22Rv1 (cell line): ENCODE measurements around the gene STXBP6.

Experiments used
- ZFX ChIP-seq: fragments of 450-650 bp; IDR thresholded peaks from 2 replicates; pipeline ENCODE4 v1.6.1; 2017; ENCODE audit warnings: antibody characterized with exemption, borderline replicate concordance
- TF ChIP-seq, protein P1 (sequence below): fragments of 450-650 bp; IDR thresholded peaks from 2 replicates; pipeline ENCODE4 v1.5.1; 2017; ENCODE audit warnings: mild to moderate bottlenecking

DNA sequence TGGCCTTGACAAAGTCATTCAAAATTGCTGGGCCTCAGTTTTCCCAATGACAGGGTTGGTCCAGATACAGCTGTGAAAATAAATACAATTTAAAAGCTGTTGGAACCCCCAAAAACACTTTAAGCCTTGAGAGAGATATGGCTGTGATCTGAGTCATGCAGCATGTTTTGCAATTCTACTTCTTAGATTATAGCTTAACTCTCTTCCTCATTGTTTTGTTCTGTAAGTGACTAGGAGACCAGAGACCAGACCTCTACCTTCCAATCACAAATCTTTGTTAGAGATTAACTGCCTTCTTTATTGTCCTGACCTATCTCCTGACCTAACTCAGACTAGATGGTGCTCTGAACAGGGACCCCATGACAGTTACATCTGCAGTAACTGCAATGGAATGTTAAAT is 198.1 kb downstream of the STXBP6 start:
- TF ChIP-seq, protein P1, sequence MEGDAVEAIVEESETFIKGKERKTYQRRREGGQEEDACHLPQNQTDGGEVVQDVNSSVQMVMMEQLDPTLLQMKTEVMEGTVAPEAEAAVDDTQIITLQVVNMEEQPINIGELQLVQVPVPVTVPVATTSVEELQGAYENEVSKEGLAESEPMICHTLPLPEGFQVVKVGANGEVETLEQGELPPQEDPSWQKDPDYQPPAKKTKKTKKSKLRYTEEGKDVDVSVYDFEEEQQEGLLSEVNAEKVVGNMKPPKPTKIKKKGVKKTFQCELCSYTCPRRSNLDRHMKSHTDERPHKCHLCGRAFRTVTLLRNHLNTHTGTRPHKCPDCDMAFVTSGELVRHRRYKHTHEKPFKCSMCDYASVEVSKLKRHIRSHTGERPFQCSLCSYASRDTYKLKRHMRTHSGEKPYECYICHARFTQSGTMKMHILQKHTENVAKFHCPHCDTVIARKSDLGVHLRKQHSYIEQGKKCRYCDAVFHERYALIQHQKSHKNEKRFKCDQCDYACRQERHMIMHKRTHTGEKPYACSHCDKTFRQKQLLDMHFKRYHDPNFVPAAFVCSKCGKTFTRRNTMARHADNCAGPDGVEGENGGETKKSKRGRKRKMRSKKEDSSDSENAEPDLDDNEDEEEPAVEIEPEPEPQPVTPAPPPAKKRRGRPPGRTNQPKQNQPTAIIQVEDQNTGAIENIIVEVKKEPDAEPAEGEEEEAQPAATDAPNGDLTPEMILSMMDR, result no peak
- TF ChIP-seq ZFX, result no peak
